ENCODE results near the gene SNRPE. TPM values are rescaled to one million over a fixed set of nuclear protein-coding genes. Genes with fewer than 3 reads are reported as not detected.
A peak's percentile ranks its signal among the peaks of the same experiment; 100 is the strongest.

SNRPE gene
- total and polyA plus RNA-seq, 9 of the 15 experiments (the other 6 are each of a cell fraction or from before 2014, with no cell fraction given) = 216 to 1,893 (median 487) TPM

GRCh38 chr1:203861379-203862184 lies at the start of gene SNRPE (continued):
- TF ChIP-seq TCF7 (IDR thresholded peaks at IDR 0.05; ENCODE audit: borderline replicate concordance) (no peak), ZFP91 (CRISPR knock-in tag; IDR thresholded peaks at IDR 0.05) (peak; percentile 55; the same call in 1 of the 2 replicates), KLF13 (tag; IDR thresholded peaks at IDR 0.05; ENCODE audit: borderline replicate concordance, low read depth) (peak; percentile 93), SNIP1 (IDR thresholded peaks at IDR 0.05; ENCODE audit: low read depth) (peak; percentile 98), ZC3H4 (CRISPR knock-in tag; IDR thresholded peaks at IDR 0.05; ENCODE audit: borderline replicate concordance) (no peak), RB1 (IDR thresholded peaks at IDR 0.05; ENCODE audit: low read depth) (peak; percentile 96), RBM22 (IDR thresholded peaks at IDR 0.05; ENCODE audit: low read depth, low read length, poor library complexity, severe bottlenecking) (no peak), ZFP36 (IDR thresholded peaks at IDR 0.05; ENCODE audit: low read depth, low read length, partially characterized antibody) (no peak), ADNP (tag; IDR thresholded peaks at IDR 0.05) (no peak), POLR3A (IDR thresholded peaks at IDR 0.05; ENCODE audit: borderline replicate concordance, extremely low read depth, insufficient read depth, insufficient read length) (no peak), HMGN3 (IDR thresholded peaks at IDR 0.05; ENCODE audit: borderline replicate concordance, extremely low read depth, insufficient read length, low read depth, low read length) (peak; percentile 63), CC2D1A (IDR thresholded peaks at IDR 0.05) (peak; percentile 95), CREB3 (tag; conservative IDR thresholded peaks at IDR 0.05; ENCODE audit: low read depth) (peak; percentile 79; the same call in 1 of the 2 replicates), OTX1 (CRISPR knock-in tag; IDR thresholded peaks at IDR 0.05) (peak; percentile 52; the same call in 1 of the 2 replicates), KAT8 (IDR thresholded peaks at IDR 0.05; ENCODE audit: low read depth) (peak; percentile 75), LEF1 (IDR thresholded peaks at IDR 0.05) (peak; percentile 91), ZBED1 (IDR thresholded peaks at IDR 0.05) (peak; percentile 76), KDM5B (IDR thresholded peaks at IDR 0.05; ENCODE audit: insufficient replicate concordance, low read depth, low read length) (peak; percentile 84), ZSCAN32 (CRISPR knock-in tag; IDR thresholded peaks at IDR 0.05) (no peak), POLR2G (IDR thresholded peaks at IDR 0.05; ENCODE audit: low read depth, low read length) (peak; percentile 86), FOSL1 (tag; conservative IDR thresholded peaks at IDR 0.05) (peak; percentile 69), TRIM25 (IDR thresholded peaks at IDR 0.05; ENCODE audit: borderline replicate concordance) (peak; percentile 25; the same call in 1 of the 2 replicates)

Data from K562 (cell line).